Measurements from ENCODE around the gene DPT.

The DPT gene

GRCh38 chr1:168734946-168735345, 5.9 kb upstream of the DPT start:
- no peak for FAIRE-seq

DNA sequence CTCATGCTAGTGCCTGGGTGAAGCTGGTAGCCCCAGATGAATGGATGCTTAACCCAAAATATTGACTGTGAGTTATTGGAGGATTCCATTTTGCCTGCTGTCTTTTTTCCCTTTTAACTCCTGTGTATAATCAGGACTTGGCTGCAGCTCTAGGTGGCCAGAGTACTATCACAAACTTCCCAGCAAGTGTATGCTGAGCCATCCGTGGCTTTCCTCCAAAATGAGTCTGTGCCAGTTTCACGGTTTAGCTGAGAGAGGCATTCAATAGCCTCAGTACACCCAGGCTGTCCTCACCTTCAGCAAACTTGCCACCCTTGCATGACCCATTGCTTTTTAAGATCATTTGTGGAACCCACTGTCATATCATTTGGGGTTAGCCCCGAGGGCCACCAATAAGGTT, 5.3 kb upstream of the DPT start:
- no peak for FAIRE-seq

DNA sequence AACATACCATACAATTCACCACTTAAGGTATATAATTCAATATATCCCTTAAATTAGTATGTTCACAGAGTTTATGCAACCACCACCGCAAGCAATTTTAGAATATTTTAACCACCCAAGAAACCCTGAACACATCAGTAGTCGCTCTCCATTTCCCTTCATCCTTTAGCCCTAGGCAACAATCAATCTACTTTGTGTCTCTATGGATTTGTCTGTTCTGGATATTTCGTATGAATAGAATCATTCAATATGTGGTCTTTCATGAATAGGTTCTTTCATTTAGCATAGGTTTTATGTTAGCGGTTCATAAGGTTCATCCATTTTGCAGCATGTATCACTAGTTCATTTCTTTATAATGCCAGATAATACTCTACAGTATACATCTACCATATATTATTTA, 4.2 kb upstream of the DPT start:
- no peak for FAIRE-seq

- no peak for FAIRE-seq
These were observed 3.7 kb upstream of the DPT start for GRCh38 chr1:168732736-168733135.

DNA sequence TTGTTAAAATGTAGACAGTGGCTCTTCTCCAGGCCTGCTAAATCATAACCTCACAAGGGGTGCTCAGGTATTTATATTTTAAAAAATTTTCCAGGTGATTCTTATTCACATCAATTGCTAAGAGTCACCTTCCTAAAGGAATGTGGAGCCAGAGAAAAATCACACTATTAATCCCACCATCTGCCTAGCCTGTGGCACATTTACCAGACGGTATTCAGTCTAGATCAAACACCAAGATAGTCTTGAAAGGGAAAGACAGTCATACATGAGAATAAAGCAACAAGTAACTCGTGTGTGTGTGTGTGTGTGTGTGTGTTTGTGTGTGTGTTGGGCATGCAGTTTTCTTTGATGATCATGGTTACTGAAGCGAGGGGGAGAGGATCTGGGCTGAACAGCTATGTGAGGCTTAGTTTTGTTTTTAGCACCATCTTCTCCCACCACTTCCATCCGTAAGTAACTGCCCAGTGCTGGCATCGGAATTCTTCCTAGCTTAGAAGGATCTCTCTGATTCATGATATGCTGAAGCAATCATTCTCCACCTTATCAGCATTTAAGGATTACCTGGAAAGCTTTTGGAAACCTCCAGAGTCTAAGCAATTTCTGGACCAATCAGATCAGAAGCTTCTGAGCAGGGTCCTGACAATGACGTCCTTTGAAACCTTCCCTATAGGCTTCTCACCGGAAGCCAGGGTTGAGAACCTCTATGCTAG, 2.4 kb upstream of the DPT start:
- FAIRE-seq, result no peak

DNA sequence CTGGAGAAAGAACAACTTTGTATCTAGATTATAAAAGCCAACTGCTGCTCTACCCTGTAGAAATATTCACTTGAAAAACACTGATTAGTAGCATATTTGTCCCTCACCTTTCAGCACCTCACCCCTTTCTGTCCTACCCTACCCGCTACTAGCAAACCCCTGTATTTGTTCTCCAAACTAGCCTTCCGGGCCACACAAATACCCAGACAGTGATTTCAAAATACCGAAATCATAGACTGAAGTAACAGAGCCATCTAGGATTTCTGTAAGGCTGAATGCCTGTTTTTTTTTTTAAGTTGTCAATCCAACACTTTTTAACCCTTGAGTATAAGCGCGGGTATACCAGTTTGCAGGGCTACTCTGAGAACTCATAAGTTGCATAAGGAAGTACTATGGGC, 398 bp upstream of the DPT start:
- FAIRE-seq, result no peak

DNA sequence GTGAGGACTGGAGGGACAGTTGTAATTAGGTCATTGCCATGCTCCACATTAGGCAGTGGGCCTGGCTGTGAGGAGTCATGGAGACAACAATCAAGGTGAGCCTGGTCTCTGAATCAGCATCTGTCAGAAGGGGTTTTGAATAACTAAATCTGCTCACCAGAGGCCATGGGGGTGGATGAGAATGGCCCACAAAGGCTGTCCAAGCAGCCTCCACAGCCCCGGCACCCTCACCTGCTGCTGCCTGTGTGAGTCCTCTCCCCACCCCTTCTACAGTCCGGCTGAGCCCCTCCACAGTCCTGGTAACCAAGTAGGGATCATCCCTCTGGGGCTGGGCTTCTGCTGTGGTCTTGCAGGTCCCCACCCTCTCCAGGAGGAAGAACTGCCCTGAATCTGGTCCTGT, 2.3 kb downstream of the DPT start:
- no peak for FAIRE-seq

DNA sequence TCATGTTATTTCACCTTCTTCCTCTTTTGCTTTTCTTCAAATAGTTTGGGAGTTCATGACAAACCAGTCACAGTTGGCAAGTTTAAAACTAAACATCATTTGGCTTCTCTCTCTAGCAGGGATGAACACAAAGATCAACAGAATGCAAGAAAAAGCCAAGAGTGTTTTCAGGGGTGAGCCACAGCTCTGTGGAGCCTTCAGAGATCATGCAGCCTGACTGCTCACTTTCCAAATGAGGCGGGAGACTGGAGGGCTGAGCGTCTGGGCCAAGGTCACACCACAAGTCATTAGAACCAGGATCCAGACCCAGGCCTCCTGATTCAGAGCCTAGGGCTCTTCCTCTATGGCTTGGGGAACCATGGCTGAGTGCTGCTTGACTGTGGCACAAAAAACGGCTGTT, 2.7 kb downstream of the DPT start:
- FAIRE-seq, result no peak

GRCh38 chr1:168725831-168726230, 3.2 kb downstream of the DPT start:
- FAIRE-seq, result no peak

GRCh38 chr1:168725060-168725459, 3.9 kb downstream of the DPT start:
- no peak for FAIRE-seq

- no peak for FAIRE-seq
These were observed 6.0 kb downstream of the DPT start for GRCh38 chr1:168723000-168723399.

DNA sequence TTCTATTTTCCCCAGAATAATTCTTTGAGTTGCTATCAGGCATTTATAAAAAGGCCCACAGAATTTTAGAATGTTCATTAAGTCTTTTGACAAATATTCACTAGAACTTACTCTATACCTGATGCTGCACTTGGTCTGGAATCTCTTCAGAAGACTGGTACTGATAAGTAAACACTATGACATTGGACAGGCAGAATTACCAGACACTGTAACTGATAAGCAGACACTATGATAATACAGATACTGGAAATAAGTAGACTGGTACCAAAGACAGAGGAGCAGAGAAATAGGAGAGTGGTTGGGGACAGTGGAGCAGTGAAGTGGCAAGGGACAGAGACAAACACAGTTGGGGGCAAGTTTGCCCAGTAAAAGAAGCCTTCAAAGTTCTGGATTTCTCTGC, 8.2 kb downstream of the DPT start:
- FAIRE-seq, result no peak

DNA sequence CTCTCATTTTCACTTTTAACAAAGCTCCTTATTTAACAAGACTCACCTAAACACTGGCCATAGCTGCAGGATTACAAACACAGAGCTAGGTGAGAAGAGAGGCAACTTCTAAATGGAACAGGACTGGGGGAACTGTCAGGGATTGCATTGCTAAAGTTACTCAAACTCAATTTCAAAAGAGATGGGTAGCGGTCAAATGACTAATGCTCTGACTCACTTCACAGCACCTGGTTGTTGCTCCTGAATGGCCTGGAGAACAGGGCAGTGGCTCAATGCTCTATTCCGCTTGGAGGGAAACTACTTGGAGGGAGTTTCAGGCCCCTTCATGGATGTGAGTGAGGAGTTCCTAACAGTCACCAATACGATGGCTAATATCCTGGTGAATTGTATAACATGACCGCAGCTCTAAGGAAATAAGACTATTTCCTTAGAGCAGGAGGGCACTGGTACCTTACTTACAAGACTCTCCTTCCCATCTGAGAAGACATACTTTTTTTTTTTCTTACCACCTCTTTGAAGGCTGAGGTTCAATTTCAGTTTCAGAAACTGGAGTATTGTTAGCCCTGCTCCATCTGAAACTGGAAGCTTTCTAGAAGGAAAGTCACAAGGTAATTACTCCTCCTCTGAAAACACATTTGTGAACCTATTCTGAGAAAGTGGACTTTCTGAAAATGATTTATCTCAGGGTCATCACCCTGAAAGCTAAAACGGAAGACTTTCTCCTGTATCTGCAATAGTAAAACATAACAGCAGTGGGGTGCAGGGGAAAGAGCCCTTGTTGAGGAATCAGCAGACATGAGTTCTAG, 9.5 kb downstream of the DPT start:
- no peak for FAIRE-seq

DNA sequence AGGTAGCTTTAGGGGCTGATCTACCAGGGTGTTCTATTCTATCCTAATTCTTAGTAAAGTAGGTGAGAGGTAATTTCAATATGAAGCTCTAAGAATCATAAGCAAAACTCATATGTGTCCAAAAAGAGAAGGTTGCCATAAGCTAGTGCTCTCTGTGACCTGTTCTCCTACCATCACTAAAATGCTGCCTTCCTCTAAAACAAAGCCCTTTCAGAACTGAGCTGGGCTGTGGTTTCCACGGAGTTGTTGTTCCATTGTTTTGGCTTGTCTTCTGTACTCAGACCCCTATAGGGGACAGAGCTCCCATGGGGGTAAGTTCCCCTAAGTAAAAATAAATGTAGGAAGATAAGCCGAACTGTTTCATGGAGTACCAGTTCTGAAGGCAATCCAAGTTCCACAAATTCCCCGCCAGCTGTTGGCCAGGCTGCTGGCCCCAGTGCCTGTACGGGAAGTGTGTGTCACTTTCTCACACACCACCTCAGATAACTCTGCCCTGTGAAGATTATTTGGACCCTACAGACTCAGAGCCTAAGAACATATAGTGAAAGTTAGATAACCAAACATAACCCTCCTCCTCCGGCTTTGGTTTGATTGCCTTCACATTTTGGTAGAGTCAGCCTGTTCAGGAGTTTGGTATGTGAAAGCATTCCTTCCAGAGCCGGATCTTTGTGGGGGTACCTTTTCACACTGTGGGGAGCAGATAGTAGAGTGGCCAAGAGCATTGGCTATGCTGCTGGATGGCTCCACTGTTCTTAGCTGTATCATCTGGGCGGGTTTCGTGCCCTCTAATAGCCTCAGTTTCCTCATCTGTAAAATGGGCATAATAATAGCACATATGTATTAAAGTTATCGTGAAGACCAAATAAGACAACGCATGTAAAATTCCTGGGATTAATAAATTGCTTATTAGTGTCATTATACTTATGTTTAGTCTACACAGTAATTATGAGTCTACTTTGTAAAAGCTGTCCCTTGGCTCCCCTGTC, 10.8 kb downstream of the DPT start:
- FAIRE-seq, result no peak

- FAIRE-seq, result no peak
These were observed 15.0 kb downstream of the DPT start for GRCh38 chr1:168714012-168714411.

GRCh38 chr1:168709405-168710363, 19.3 kb downstream of the DPT start:
- FAIRE-seq, result no peak

DNA sequence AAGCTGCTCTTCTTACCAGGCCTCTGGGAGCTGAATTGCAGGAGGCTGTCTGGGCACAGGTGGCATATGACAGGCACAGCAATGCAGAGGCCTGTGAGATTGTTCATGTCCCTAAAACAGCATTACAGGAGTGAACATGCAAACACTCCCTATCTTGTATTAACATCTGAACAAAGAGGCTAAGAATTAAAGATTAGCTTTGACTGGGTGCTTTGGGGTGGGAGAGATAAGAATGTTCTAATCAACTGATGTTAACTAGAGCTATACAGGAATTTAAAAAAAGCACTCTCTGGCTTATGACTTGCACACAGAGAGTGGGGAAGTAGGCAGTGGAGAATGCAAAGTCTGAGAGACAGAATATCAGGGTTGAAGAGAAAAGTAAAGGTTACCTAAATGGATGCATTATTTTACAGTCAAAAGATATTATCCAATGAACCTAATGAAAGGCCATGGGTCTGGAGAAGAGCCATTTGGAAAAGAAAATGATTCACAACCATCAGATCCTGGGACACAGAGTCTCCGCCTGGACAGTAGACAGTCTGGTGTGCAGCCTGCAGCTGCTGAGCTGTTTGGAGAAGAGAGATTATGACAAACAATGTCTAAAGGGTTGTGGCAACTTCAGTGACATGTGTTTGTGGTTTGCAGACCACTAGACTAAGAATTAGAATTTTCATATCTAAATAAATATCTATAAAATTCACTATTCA, 20.2 kb downstream of the DPT start:
- FAIRE-seq, result no peak

DNA sequence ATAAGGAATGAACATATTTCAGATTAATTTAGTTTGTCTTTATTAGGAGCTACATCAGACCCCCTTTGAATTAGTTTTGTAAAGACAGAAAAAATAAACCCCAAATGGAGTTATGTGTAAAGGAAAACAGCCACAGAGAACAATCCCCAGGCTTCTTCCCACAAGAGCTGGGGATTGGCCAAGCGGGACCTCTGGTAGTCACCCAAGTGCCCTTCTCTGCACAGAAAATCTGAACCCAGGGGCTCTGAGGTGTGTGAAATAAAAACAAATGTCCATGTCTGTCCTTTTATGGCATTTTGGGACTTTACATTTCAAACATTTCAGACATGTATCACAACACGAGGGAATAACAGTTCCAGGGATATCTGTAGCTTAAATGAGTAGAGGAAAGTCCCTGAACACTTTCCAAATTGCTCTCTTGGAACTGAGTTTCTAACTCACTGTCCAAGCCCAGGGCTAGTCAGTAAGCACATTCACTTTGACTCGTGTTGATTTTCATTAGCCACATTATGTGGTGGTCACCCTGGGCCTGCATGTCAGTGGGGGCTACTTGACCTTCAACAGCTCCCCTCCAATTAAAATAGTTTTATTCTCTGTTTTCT, 22.5 kb downstream of the DPT start:
- FAIRE-seq, result no peak

- no peak for FAIRE-seq
These were observed 28.3 kb downstream of the DPT start for GRCh38 chr1:168700575-168701268.

DNA sequence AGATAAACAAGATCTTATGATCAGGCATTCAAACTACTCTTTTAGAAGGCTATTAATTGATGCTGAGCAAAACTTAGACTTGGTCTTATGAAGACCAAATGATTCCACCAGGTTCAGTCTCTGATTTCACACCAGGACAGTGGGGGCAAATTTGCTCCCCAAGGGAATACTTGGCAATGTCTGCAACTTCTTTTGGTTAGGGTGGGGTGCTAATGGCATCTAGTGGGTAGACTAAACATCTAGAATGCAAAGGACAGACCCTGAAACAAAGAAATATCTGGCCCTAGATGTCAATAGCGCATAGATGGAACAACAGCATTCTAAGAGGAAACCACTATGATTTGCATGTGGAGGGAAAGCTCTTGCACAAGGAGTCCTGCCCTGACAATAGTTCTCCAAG, 30.6 kb downstream of the DPT start:
- no peak for FAIRE-seq
